ENCODE results near the gene KBTBD4.

DNA sequence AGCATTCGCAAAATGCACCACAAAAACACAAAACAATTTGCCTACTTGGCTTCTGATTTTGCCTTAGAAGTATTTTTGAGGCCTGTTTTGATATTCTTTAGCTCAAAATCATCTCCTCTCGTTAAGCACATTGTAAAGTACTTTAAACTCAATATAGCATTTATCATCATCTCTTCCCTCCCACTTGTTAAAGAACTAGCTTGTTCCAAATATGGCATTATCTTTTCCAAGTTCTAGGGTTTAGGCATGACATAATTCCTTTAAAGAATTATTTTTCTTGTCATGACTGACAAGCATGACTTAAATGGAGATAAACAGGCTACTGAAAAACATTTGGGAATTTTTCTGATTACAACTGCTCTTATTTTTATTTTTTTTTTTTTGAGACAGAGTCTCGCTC is 47.1 kb downstream of the KBTBD4 start:
- TF ChIP-seq, protein P1, sequence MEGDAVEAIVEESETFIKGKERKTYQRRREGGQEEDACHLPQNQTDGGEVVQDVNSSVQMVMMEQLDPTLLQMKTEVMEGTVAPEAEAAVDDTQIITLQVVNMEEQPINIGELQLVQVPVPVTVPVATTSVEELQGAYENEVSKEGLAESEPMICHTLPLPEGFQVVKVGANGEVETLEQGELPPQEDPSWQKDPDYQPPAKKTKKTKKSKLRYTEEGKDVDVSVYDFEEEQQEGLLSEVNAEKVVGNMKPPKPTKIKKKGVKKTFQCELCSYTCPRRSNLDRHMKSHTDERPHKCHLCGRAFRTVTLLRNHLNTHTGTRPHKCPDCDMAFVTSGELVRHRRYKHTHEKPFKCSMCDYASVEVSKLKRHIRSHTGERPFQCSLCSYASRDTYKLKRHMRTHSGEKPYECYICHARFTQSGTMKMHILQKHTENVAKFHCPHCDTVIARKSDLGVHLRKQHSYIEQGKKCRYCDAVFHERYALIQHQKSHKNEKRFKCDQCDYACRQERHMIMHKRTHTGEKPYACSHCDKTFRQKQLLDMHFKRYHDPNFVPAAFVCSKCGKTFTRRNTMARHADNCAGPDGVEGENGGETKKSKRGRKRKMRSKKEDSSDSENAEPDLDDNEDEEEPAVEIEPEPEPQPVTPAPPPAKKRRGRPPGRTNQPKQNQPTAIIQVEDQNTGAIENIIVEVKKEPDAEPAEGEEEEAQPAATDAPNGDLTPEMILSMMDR (IDR thresholded peaks at IDR 0.05; ENCODE audit: insufficient read depth, low read length, poor library complexity, severe bottlenecking) = no peak
- TF ChIP-seq EZH2phosphoT487 (conservative IDR thresholded peaks at IDR 0.05; ENCODE audit: low read length) = no peak
